ENCODE results near the gene TMEM250.
"Not testable (repeated sequence)": the region's sequence is repeated elsewhere in the genome, so short reads cannot be mapped to it uniquely, and the experiment has no call there.

TMEM250 gene

DNA sequence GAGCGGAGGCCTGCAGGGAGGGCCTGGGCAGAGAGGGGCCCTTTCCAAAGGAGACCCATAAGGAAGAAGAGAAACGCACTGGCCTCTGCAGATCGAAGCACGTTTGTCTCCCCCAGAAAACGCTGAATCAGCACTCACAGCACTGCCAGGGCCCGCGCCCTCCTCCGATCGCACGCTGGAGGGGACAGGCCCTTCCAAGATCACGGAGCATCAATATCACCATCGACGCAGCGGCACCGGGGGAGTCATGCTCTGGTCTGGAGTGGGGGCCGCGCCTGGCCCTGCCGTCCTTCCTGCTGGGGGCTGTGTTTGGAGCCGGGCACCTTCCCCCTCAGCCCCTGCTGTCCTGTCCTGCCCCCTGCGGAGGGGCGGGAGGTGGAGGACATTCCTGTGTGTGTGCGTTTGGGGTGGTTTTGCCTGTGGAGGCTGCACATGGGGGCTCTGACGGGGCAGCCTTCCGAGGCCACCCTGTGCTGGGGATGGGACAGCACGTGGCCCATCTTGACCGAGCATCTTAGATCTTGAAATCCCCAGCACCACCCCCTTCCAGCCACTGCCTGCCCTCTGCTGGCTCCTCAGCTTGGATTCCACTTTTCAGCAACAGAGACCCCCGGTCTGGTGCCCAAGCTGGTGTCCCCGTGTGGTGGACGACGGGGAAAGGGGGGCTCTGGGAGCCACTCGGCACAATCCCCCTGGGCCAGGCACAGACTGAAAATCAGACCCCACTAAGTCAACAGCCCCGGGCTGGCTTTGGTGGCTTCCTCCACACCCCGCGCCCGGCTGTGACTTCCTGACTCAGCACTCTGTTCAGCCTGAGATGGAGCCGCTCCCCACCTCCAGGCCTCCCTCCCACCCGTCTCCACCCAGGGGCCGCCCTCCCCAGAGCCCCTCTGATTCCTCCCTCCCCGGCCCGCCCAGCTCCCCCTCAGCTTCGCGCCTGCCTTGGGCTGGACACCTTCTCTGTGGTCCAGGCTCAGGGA, 8.3 kb downstream of the TMEM250 start:
- DNase-seq, result no peak

DNA sequence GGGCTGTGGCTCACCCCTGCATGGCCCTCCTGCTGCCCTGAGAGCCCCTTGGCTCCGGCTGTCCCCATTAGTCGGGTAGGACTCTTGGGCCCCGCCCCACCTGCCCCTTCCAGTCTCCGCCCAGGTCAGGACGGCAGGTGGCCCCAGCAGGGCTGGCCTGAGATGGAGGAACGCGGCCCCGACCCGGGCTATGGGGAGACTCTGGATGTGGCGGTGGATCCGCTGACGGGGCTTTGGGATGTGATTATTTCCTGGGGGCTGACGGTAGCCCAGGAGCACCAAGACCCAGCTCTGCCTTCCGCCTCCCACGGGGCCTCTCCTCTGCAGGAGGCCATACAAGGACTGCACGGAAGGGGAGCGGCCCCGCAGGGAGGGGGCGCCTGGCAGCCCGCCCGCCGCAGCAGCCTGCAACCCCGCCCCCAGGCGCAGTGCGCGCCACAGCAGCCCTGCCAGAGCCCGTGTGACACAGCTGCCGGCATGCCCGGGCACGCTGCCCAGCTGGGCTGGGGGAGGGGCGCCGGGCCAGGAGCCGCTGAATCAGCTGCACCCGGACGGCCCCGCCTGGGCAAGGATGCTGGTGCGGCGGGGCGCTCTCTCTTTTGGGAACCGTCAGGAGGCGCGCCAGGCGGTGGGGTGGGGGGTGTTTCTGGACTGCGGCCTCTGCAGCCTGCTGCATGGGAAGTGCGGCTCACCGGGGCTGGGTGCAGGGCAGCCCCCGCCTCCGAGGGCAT, 9.2 kb downstream of the TMEM250 start:
- peak; percentile 95 for DNase-seq

DNA sequence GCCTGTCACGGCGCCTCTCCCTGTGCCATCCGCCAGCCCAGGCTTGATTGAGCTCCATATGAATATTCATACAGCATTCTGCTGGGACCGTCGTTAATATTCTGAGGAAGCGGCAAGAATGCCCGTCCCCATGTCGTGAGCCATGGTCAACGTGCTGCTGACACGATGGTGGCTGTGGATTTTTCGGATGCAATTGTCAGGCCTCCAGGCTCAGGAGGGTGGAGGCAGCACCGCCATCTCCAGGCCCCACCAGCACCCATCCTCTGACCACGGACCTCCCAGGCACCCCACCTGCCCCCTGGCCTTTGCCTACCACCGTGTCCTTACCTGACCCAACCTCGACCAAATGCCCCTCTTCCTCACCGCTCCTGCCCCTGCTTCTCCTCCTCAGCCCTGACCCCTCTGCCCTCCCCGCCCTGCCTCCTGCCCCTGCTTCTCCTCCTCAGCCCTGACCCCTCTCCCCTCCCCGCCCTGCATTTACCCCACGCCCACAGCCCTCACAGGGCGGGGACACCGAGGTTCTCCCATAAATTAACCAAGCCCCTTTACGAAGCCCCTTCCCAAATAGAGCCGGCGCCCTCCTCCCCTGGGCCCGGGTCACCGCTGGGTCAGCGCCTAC, 9.9 kb downstream of the TMEM250 start:
- DNase-seq, result no peak

DNA sequence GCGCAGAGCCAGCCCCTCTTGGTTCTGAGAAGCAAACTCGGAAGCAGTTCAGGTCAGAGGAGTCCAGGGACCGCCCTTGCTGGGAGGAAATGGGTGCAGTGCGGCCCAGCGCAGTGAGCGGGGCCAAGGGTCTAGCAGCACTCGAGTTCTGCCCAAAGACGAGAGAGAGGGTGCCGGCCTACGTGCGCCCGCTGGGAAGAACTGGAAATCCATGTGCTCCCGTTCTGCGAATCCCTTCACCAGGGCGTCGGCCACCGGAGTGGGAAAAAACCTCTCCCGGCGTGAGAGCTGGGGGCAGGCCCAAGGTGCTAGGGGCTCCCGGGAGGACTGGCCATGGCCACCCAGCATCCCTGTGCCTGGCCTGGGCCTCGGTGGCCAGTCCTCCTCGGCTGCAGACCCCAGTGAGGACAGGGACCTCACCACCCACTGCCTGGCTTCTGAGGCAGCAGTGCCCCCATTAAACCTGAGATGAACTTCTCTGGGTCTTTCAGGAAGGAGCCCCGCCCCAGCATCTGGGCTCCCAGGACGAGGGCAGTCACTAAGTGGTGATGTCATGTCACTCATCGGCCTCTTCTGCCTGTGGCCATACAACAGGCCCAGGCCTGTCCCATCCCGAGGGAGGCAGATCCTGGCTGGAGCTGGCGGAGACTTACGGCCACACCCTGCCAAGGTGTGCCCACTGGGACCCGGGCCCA, 10.6 kb downstream of the TMEM250 start:
- peak; percentile 83 for DNase-seq

DNA sequence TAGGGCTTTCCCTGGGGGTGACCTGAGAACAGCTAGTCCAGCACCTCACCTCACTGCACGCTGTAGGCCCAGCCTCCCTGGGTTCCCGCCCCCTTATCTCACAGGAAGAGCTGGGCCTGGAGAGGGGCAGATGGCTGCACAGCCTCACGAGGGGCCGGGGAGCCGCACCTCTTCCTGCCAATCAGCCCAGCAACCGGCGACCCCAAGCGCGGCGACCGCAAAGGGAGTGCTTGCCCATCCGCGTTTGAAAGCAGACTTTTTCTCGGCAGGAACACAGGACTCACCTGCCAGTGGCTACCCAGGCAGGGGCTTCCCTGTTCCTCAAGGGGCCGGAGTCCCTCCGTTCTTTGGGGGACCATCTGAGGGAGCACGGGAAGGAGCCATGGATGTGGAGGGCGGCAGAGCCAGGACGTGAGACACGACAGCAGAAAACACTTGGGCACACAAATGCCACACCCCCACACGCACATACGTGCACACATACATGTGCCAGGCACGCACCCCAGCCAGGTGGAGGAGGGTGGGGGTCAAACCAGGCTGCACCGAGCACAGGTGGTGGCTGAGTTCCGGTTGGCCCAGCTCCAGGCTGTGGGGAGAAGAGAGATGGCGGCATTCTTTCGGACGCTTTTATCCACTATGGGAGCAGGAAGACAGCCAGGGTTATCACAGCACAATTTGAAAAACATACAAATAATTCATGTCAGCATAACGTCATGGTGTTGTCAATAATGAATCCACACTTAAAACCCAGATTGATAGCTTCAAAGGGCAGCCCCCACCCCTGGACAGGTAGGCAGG, 11.3 kb downstream of the TMEM250 start:
- peak; percentile 96 for DNase-seq

DNA sequence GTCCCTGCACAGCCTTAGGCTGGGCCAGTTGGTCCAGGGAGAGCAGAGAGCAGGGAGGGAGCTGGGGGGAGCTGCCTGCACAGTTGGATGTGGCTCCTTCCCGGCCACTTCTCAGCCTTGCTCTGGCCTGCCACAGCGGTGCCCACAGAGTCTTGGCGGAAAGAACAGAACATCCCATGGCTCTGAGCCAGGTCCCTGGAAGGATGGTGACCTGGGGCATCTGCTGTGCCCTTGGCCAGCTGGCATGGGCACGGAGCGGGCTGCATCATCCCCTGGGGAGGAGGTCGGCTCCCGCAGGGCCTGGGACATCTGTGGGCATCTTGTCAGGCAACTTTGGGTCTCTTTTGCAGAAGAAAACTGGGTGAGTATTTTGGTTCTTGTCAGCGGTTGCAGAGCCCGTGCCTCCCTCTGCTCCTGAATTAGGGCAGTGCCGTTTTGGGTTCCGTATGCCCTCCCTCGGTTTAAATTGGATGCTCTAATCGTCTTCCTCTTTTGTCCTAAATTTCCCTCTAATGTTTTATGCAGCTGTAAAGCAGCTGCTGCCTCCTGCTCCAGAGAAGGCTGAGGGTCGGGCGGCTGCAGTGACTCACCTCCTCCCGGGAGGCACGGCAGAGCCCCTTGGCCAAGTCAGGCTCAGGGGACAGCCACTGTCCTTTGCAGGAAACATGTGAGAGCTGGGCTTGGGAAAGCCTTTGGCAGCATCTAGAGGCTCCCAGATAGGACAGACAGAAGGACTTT, 13.1 kb downstream of the TMEM250 start:
- no peak for DNase-seq

DNA sequence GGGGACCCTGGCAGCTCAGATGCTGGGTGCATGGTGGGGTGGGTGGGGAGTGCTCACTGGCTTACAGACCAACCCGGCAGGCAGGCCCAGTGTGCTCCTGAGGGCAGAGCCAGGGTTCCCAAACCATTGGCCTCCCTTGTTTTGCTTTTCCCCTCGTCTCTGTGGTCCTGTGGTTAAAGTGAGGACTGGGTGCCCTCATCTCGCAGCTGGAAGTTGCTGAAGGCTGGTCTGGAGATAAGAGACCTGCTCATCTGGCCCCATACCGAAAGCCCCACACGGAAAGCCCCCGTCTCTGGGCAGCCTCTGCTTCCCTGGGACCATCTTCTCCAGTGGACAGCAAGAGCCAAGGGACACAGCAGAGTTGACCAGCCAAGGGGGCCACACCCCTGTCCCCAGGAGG, 13.8 kb downstream of the TMEM250 start:
- no peak for DNase-seq

DNA sequence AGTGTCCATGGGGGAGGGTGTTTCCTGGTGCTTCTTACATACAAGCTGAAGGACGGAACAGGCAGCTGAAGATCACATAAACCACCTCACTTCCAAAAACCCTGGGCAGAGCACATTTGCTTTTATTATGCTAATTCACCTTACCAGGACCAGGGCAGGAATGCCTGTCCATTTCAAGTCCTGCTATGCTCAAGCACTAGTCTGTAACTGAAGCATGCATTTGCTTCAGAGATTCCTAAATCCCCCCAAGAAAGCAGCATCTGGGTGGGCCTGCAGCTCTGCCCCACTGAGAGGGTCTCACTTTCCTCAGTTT, 14.2 kb downstream of the TMEM250 start:
- no peak for DNase-seq

DNA sequence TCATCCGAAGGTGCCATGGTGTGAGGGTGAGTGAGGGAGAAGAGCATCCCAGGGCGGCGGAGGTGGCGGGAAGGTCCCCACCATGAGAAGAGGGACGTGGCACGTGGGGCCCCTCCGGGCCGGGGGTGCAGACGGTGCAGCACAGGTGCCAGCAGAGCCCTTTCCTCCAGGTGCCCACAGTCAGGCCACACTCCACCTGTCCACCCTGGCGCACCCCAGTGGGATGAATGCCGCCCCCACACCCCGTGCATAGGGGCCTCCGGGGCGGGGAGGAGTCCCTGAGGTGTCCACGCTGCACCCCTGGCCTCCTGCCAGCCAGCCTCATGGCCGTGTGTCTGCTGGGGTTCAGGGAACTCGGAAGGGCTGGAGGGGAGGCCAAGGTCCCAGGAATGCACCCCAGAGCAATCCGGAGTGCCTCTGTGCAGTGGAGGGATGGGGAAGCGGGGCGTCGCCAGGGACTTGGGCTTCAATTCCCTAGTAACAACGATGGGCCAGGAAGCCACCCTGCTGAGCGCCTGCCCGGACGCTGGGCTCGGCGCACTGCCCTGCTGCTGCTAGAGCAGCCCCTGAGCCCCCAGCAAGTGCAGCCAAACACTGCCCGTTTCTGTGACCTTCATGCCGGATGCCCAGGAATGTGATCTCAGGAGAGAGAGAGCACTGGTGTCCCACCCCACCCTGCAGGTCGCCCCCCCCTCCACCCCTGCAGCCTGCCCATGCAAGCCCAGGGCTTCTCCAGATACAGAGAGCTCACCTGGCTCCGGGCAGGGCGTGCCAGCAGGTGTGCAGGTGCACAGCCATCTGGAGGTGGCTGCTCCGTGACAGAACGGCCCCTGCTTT, 14.8 kb downstream of the TMEM250 start:
- peak; percentile 85 for DNase-seq

DNA sequence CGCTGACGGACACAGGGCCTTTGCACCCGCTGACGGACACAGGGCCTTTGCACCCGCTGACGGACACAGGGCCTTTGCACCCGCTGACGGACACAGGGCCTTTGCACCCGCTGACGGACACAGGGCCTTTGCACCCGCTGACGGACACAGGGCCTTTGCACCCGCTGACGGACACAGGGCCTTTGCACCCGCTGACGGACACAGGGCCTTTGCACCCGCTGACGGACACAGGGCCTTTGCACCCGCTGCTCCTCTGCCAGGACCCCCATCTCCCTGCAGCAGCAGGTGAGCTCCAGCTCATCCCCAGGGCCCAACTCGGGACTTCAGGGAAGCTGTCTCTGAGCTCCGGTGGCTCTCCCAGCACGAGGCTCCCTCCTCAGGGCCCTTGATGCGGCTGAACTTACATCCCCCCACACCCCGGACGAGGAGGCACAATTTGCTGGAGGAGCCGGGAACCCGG, 17.0 kb downstream of the TMEM250 start:
- DNase-seq, result not testable (repeated sequence)

DNA sequence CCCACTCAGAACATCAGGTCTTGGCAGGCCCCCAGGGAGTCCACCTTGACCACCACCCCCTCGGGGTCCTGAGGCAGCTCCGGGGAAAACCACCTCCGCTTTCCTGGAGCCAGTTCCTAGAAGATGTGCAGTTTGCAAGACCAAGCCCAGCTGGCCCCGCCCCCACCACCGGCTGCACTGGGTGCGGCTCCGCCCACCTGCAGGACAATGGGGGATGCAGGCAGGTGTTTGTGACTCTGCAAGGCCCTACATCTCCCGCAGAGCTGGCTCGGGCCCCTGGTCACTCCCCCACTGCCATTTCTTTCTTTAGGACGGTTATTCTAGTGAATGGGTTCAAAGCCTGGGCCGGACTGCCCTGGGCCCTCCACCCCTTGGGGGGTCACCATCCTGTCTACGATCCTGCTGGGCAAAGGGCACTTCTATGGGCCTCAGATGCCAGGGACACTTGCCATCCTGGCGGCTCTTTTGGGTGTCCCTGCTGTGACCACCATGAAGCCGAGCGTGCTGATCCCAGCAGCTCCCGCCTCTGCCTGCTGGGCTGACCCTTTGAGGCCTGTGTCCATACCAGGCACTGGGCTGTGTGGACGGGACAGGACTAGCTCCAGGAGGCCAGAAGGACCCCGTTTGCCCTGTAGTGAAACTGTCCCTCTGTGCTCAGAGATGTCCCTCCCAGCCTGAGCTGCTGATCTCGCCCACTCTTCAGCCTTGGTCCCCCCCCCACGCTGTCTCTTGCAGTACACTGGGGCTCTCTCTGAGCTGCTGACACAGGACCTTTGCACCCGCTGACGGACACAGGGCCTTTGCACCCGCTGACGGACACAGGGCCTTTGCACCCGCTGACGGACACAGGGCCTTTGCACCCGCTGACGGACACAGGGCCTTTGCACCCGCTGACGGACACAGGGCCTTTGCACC, 17.7 kb downstream of the TMEM250 start:
- DNase-seq, result peak; percentile 76

DNA sequence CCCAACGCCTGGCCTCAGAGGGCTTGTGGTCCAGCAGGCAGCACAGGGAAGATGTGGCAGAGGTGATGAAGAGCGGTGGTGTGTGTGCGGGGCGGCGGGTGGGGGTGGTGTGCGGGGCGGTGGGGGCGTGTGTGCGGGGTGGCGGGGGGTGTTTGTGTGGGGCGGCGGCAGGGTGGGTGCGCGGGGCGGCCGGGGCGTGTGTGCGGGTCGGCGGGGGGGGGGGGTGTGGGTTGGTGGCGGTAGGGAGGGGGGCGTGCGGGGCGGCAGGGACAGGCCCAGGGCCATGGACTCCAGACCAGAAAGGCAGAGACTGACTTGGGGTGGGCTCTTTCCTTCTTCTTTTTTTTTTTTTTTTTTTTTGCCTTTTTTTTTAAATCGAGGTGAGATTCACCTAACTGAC, 19.1 kb downstream of the TMEM250 start:
- no peak for DNase-seq

DNA sequence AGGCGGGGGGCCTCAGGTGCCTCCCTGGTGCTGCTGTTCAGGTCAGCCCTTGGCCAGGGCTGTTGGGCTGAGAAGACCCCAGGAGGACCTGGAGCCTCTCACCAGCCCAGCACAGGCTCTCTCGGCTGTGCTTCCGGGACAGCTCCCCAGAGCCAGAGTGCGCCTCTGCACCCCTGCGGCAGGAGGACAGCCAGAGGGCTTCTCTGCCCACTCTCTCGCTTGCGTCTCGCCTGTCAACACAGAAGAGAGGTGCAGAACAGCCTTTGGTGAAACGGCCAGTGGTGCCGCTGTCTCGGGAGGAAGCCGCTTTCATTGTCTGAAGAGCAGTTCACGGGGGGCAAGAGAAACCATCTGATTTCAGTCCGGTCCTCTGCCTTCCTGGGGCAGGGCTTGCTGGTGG, 19.8 kb downstream of the TMEM250 start:
- DNase-seq, result no peak

DNA sequence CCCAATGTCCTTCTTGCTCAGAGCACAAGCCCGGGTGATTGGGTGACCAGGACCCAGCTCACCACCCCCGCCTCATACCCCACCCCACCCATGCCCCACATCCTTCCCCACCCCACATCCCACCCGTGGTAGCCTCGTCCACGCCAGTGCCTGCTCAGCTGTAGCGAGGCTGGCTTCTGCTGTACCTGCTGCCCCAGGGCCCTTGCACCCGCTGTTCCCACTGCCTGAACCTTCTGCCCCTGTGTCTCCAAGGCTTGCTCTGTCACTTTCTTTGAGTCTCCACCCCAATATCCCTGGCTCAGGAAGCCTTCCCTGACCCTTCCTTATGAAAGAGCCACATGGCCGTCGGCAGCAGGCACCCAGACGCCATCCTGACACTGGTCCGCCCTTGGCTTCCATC, 20.5 kb downstream of the TMEM250 start:
- DNase-seq, result no peak

DNA sequence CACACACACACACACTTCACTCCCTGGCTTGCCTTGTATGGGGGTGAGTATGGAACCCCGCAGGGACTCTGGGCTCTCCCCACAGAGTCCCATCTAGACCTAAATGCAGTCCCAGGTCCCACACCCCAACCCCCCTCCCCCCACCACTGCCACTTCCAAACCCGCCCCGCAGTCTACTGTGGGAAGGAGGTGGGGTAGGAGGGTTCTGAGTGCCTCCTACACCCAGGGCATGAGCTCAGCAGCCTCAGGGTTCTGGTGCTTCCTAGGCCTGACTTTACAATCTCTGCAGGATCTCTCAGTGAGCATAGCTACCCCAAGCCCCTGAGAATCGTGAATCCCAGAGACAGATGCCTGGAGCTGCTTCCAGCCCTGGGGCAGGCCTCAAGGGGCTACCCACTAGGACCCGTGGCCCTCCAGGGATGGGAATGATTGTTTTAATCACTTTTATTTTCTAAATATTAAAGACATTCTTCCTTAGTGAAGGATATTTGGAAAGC, 22.1 kb downstream of the TMEM250 start:
- no peak for DNase-seq

DNA sequence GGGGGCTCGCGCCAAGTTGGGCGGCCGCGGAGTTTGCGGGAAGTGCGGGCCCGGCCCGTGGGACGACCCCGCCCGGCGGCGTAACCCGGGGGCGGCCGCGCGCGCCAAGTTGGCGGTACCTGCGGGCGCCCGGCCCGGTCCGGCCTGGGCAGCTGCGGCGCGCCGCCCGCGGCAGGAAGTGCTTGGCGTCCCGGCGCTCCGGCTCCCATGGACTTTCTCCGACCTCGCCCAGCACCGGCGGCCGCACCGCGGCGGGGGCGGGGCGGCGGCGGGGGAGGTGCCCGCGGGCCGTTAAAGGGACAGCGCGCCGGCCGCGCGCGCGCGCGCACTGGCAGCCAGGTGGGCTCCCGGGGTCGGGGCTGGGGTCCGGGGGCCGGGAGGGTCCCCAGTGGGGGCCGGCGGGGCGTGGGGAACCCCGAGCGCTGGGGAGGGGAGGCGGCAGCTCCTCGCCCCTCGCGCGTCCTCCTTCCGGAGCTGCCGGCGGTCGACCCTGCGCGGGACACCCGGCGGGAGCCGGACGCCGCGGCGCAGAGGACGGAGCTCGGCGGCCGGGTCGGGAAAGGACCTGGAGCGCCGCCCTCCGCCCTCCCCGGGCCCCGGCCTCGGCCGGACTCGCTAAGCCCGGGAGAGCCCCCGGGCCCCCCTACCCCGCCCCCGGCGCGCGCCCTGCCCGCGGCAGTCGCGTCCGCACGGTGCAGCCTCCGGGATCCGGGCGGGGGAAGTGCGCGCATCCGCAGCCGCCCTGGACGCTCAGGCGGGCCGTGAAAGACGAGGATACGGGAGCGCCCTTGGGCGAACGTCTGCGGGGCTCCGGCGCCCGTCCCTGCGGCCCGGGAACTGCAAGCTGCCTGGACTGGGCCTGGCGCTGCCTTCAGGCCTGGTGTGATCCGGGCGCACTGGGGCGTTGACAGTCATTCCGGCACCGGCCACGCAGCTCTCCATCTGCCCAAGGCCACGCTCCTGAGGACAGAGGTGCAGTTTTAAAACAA, 23.3 kb downstream of the TMEM250 start, which contains the start of gene NACC2:
TSS of gene NACC2 (minus strand) at position 220 of the 989 bp plus-strand sequence. CDS start 44,768 bp downstream, outside the sequence.
- DNase-seq, result peak; percentile 54

DNA sequence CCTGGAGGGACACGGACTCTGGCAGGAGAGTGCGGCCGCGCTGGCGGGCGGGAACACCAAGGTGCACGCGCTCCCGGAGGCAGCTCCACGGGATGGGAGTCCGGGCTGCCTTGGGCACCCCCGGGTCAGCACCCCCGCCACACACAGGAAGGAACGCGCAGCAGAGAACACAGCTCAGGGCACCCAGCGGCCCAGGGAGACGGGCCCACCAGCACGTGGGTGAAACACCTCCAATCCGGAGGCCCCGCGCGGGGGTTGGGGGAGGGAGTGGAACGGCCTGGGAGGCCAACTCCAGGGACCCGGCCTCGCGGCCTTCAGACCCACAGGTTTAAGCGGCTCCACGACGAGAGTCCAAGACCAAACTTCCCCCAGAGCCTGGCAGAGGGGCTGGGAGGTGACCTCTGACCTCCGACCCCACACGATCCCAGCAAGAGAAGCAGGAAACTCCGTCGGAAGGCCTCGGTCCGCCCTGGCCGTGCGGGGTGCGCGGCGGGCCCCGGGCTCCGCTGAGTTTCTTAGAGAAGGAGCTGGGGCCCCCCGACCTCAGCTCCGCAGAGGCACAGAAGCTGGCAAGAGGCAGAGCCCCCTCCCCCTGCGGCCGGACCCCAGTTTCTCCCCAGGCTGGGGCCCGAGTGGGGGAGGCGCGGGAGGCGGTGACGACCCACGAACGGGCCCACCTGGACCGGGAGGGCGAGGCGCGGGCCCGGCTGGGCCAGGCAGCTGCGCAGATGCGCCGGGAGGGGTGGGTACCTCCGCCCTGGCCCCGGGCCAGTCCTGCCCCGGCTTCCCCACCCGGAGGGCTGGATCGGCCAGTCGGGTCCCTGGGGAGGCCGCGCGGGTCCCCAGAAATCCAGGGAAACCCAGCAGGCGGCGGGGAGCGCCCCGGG, 24.4 kb downstream of the TMEM250 start:
- DNase-seq, result peak; percentile 34

Data from NCI-H2029 (cell line).